ENCODE measurements around the gene MARCHF10. TPM values are rescaled to one million over a fixed set of nuclear protein-coding genes. Genes with fewer than 3 reads are reported as not detected.

Gene MARCHF10
- total RNA-seq, 1 experiment from 2014 or later = not detected

- ChIA-PET RAD21 (ENCODE audit: low non-redundant PET in 1 of 2, low total read pairs in 2 of 2, uncharacterized antibody in 2 of 2, unreplicated experiment in 2 of 2) (interaction anchor here (1.2 to 1.5 kb wide), 2 partner anchors 735 kb away, joined by 4 to 6 read pairs; no protein-coding TSS in a partner anchor), CTCF (interaction anchor here (0.6 to 3.5 kb wide), 11 partner anchors 11 to 861 kb away, joined by 3 to 47 read pairs (median 4); no protein-coding TSS in a partner anchor), POLR2A (no interaction called here)
- Histone ChIP-seq H3K9ac (ENCODE audit: low read length) (no peak overlapping the region), H3K27ac (ENCODE audit: low read depth, low read length) (no peak overlapping the region; the same call in 1 of the 2 replicates), H3K9me3 (ENCODE audit: control insufficient read depth in 1 of 2, insufficient read depth in 1 of 2, low read depth in 1 of 2, low read length in 2 of 2) (no peaks in the 10 kb centered on the region), H3K9me2 (ENCODE audit: insufficient read depth) (no peaks in the 10 kb centered on the region), H3K4me1 (ENCODE audit: control insufficient read depth in 1 of 2, insufficient read depth in 2 of 2, low read length in 2 of 2) (peaks cover 9 to 14% of the 10 kb centered on the region in 2 experiments; a peak in 3 of 4 replicates), H2AFZ (ENCODE audit: low read depth, low read length, poor library complexity, severe bottlenecking) (no peak overlapping the region), H4K20me1 (ENCODE audit: insufficient read depth) (no peaks in the 10 kb centered on the region), H3K4me2 (ENCODE audit: low read length) (peak overlapping the region; percentile 18; the same call in 1 of the 2 replicates), H3K36me3 (ENCODE audit: control insufficient read depth in 1 of 2, insufficient read depth in 2 of 2, low read length in 2 of 2) (no peaks in the 10 kb centered on the region), H3K79me2 (ENCODE audit: insufficient read depth, low read length) (no peaks in the 10 kb centered on the region), H3K4me3 (replicated peaks in 1 of 2; ENCODE audit: low read depth in 1 of 2, low read length in 2 of 2) (no peak overlapping the region), H3K27me3 (ENCODE audit: insufficient read depth, low read length) (no peaks in the 10 kb centered on the region)
- ATAC-seq = peak; percentile 39
- intact Hi-C loops (cut with micrococcal nuclease) = loop anchor here (10.0 kb wide), 1 partner anchor 413 kb away; no protein-coding TSS in a partner anchor
- TF ChIP-seq POLR2AphosphoS5 (IDR thresholded peaks at IDR 0.05; ENCODE audit: low read depth, low read length) = no peak
- no peak for TF ChIP-seq FOSL1 (IDR thresholded peaks at IDR 0.05; ENCODE audit: low read depth)
- peak; percentile 16; the same call in 1 of the 2 replicates for TF ChIP-seq ZFX (IDR thresholded peaks at IDR 0.05)
- no peak for TF ChIP-seq CEBPB (IDR thresholded peaks at IDR 0.05; ENCODE audit: low read depth)
- no peak for DNase-seq (ENCODE audit: low read depth, low spot score)
- no TSS peak for BruUV-seq (replicated peaks)
These were observed 136.6 kb downstream of the MARCHF10 start for GRCh38 chr17:62671553-62671952.

- no peaks in the 10 kb centered on the region for H3K9me3 ChIP-seq (ENCODE audit: control insufficient read depth in 1 of 2, insufficient read depth in 1 of 2, low read depth in 1 of 2, low read length in 2 of 2)
- no peaks in the 10 kb centered on the region for H3K27me3 ChIP-seq (ENCODE audit: insufficient read depth, low read length)
- no peak overlapping the region for H3K9ac ChIP-seq (ENCODE audit: low read length)
- H2AFZ ChIP-seq (ENCODE audit: low read depth, low read length, poor library complexity, severe bottlenecking) = no peak overlapping the region
- no TSS peak for BruUV-seq (replicated peaks)
- ATAC-seq = peak; percentile 15; the same call in 1 of the 2 replicates
- H3K79me2 ChIP-seq (ENCODE audit: insufficient read depth, low read length) = no peaks in the 10 kb centered on the region
- no peaks in the 10 kb centered on the region for H3K9me2 ChIP-seq (ENCODE audit: insufficient read depth)
- intact Hi-C loops (cut with micrococcal nuclease) = loop anchor here (10.0 kb wide), 1 partner anchor 414 kb away; no protein-coding TSS in a partner anchor
- no peak overlapping the region for H3K27ac ChIP-seq (ENCODE audit: low read depth, low read length)
- no peak for DNase-seq (ENCODE audit: low read depth, low spot score)
- ChIA-PET CTCF (interaction anchor here (0.9 kb wide), 1 partner anchor 737 kb away, joined by 3 read pairs; no protein-coding TSS in a partner anchor), POLR2A (no interaction called here), RAD21 (ENCODE audit: low non-redundant PET in 1 of 2, low total read pairs in 2 of 2, uncharacterized antibody in 2 of 2, unreplicated experiment in 2 of 2) (no interaction called here)
- H3K36me3 ChIP-seq (ENCODE audit: control insufficient read depth in 1 of 2, insufficient read depth in 2 of 2, low read length in 2 of 2) = no peaks in the 10 kb centered on the region
- no peak overlapping the region for H3K4me3 ChIP-seq (replicated peaks in 1 of 2; ENCODE audit: low read depth in 1 of 2, low read length in 2 of 2)
- H4K20me1 ChIP-seq (ENCODE audit: insufficient read depth) = no peaks in the 10 kb centered on the region
- H3K4me1 ChIP-seq (ENCODE audit: control insufficient read depth in 1 of 2, insufficient read depth in 2 of 2, low read length in 2 of 2) = peaks cover 9 to 14% of the 10 kb centered on the region in 2 experiments; a peak in 3 of 4 replicates
- H3K4me2 ChIP-seq (ENCODE audit: low read length) = no peak overlapping the region
- TF ChIP-seq POLR2AphosphoS5 (IDR thresholded peaks at IDR 0.05; ENCODE audit: low read depth, low read length) = no peak
- no peak for TF ChIP-seq CEBPB (IDR thresholded peaks at IDR 0.05; ENCODE audit: low read depth)
- no peak for TF ChIP-seq ATF3 (IDR thresholded peaks at IDR 0.05)
- TF ChIP-seq EZH2phosphoT487 (IDR thresholded peaks at IDR 0.05; ENCODE audit: borderline replicate concordance) = no peak
- TF ChIP-seq FOSL1 (IDR thresholded peaks at IDR 0.05; ENCODE audit: low read depth) = no peak
- no peak for TF ChIP-seq CBX3 (IDR thresholded peaks at IDR 0.05; ENCODE audit: low read depth)
- TF ChIP-seq EZH2 (IDR thresholded peaks at IDR 0.05) = no peak
- TF ChIP-seq ZBTB33 (IDR thresholded peaks at IDR 0.05; ENCODE audit: extremely low read depth, insufficient replicate concordance, low read length) = no peak
- no peak for TF ChIP-seq ELF1 (IDR thresholded peaks at IDR 0.05; ENCODE audit: borderline replicate concordance, low read depth)
- TF ChIP-seq TCF7L2 (IDR thresholded peaks at IDR 0.05; ENCODE audit: borderline replicate concordance, extremely low read depth, insufficient read depth, insufficient read length) = no peak
- TF ChIP-seq ZNF274 (IDR thresholded peaks at IDR 0.05; ENCODE audit: low read depth, low read length) = no peak
- no peak for TF ChIP-seq RAD21 (IDR thresholded peaks at IDR 0.05; ENCODE audit: low read depth)
These were observed 137.8 kb downstream of the MARCHF10 start for GRCh38 chr17:62670202-62670821.
